Activated effector memory CD4-positive, alpha-beta T cell treated with Interleukin-2 at 50 U/mL for 16 hours (primary cell): Measurements from ENCODE around the gene TBC1D8.
A peak's percentile ranks its signal among the peaks of the same experiment; 100 is the strongest.
"Not testable (repeated sequence)": the region's sequence is repeated elsewhere in the genome, so short reads cannot be mapped to it uniquely, and the experiment has no call there.

Source experiments
- DNase-seq: peaks from one replicate; pipeline ENCODE4 v3.0.0-alpha.2; 2020

Gene TBC1D8

GRCh38 chr2:101151146-101151858, at the start of gene TBC1D8:
Gene TBC1D8, minus strand, starts transcription at chr2:101151382. Its CDS starts 129 bp downstream, at chr2:101151253.
- peak; percentile 49 for DNase-seq

GRCh38 chr2:101200676-101201075, 49.5 kb upstream of the TBC1D8 start:
- no peak for DNase-seq

GRCh38 chr2:101199251-101199791, 48.1 kb upstream of the TBC1D8 start:
- no peak for DNase-seq

GRCh38 chr2:101197814-101198213, 46.6 kb upstream of the TBC1D8 start:
- DNase-seq: no peak

- DNase-seq: no peak
Observed at GRCh38 chr2:101197215-101197745, 46.1 kb upstream of the TBC1D8 start.

GRCh38 chr2:101195871-101196661, 44.9 kb upstream of the TBC1D8 start:
- no peak for DNase-seq

- DNase-seq: no peak
Observed at GRCh38 chr2:101193033-101193626, 41.9 kb upstream of the TBC1D8 start.

GRCh38 chr2:101190747-101191516, 39.8 kb upstream of the TBC1D8 start:
- no peak for DNase-seq

- DNase-seq: no peak
Observed at GRCh38 chr2:101188683-101189405, 37.7 kb upstream of the TBC1D8 start.

- DNase-seq: no peak
Observed at GRCh38 chr2:101187131-101187530, 35.9 kb upstream of the TBC1D8 start.

GRCh38 chr2:101185656-101186055, 34.5 kb upstream of the TBC1D8 start:
- DNase-seq: no peak

GRCh38 chr2:101185085-101185484, 33.9 kb upstream of the TBC1D8 start:
- DNase-seq: no peak

- no peak for DNase-seq
Observed at GRCh38 chr2:101179982-101180381, 28.8 kb upstream of the TBC1D8 start.

- no peak for DNase-seq
Observed at GRCh38 chr2:101176803-101177202, 25.6 kb upstream of the TBC1D8 start.

- DNase-seq: no peak
Observed at GRCh38 chr2:101175991-101176390, 24.8 kb upstream of the TBC1D8 start.

- DNase-seq: no peak
Observed at GRCh38 chr2:101173707-101174295, 22.6 kb upstream of the TBC1D8 start.

- DNase-seq: not testable (repeated sequence)
Observed at GRCh38 chr2:101169822-101170221, 18.6 kb upstream of the TBC1D8 start.

GRCh38 chr2:101168706-101169105, 17.5 kb upstream of the TBC1D8 start:
- no peak for DNase-seq

GRCh38 chr2:101167532-101167931, 16.4 kb upstream of the TBC1D8 start:
- not testable (repeated sequence) for DNase-seq

GRCh38 chr2:101164021-101164420, 12.8 kb upstream of the TBC1D8 start:
- no peak for DNase-seq
